HG03103 (cell line): ENCODE measurements around the gene GNPNAT1.

Experiments
- ATAC-seq: cut with Tn5 transposase; IDR thresholded peaks from one replicate; pipeline ENCODE4 v1.9.1; 2021; ENCODE audit warnings: low read depth; ENCODE audit not compliant: unreplicated experiment

GNPNAT1 gene

DNA sequence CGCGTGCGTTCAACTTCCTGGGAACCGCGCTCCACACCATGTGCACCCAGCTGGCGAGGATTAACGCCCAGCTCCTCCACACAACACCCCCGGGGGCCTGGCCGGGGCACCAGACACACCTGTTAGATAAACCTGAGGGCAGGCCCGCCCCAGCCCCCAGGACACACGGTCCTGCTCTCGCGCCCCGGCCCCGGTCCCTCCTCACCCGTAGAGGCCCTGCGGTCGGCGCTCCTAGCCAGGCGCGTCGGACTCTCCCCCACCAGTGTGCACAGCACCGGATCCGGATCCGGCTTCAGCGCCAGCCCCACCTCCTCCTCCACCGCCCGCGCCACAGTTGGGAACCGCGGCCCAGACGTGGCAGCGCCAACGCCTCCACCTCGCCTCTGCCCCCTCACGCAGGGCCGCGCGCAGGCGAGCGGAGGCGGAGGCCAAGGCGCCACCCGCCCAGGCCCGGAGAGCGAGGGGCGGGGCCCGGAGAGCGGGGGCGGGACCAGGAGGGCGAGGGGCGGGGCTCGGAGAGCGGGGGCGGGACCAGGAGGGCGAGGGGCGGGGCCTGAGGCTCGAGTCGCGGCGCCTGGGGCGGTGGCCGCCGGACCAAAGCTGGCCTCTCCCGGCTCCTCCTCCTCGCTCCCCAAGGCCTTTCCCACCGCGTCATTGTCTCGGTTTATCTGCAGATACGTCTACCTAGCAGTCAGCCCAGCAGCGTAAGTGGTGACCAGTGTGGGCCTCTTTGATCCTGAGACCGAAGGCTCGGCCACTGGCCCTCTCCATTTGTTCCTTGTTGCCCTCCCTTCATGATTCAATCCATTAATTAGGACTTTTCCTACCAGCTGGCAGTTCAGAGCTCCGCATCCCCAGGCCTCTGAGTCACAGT is at the start of gene GNPNAT1:
TSS of gene GNPNAT1 (minus strand) at position 385 of the 874 bp plus-strand sequence. CDS start 6,957 bp downstream, outside the sequence.
- ATAC-seq = peak; percentile 86

DNA sequence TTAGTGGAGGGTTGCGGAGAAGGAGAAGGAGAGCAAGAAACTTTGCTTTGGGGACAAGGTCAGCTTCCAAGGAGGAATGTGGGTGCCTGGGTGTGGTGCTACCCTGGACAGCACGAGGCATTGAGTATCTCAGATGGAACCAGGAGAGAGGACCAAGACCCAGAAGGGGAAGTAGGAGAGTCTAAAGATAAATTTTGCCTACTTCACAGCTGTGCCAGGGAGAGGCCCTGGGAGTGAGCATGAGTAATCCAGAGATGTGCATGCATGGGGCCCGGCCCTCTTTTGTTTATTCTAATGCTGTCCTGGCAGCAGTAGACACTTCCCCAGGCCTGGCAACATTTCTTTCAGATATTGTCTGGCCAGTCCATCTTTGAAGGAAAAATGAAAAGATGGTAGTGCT is 49.5 kb upstream of the GNPNAT1 start:
- no peak for ATAC-seq

DNA sequence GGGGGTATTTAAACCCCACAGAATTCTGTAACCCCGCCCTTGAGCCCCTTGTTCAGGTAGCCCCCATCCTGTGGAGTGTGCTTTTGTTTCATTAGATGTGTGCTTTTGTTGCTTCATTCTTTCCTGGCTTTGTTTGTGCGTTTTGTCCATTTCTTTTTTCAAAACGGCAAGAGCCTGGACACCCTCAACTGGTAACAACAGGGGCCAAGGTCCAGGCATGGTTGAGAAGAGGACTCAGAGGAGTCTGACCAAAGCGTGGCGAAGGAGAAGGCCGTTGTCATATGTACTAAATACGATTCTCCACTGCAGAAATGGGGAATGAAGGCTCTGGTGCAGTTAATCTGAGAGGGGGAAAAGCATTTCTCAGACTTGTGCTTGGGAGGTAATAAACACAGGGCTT is 46.0 kb upstream of the GNPNAT1 start:
- no peak for ATAC-seq

DNA sequence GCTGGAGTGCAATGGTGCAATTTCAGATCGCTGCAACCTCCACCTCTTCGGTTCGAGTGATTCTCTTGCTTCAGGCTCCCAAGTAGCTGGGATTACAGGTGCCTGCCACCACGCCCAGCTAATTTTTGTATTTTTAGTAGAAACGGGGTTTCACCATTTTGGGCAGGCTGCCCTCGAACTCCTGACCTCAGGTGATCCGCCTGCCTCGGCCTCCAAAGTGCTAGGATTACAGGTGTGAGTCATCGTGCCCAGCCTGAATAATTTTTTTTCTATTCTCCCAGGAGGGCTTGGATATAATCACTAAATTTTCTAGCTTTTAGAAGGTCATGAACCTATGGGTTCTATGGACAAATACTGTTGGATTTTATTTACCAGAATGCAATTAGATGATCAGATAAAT is 44.7 kb upstream of the GNPNAT1 start:
- ATAC-seq = no peak

DNA sequence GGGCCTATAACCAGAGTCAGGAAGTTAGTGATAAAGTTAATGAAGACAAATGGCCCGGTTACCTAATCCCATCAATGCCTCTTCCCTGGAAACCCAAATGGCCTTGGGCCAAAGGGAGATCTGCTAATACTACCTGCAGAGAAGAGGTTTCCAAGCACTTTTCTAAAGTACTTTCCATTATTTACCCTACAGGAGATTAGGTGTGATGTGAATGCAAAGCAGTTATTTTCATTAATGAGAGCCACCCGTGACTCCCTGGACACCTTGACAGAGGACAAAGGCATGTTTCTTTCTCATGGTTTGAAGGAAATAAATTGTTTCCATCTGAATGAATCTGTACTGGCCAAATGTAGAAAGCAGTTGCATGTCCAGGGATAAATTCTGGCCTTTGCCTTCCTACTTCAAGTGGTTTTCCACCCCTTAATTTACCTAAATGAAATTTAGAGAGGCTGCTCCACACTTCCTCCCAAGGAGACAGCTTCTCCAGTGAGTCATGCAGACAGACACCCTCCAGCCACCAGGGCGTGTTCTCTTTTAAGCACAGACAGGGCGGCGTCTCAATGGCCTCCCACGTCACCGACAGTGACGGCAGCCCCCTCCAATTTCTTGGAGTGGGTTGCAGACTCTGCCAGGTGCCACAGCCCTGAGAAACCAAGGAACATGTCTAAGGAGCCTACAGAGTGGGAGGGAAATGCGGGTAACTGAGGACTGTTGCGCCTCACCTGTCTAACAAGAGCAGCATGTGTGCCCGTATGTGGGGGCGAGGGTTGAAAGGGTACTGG is 43.9 kb upstream of the GNPNAT1 start:
- ATAC-seq = no peak

DNA sequence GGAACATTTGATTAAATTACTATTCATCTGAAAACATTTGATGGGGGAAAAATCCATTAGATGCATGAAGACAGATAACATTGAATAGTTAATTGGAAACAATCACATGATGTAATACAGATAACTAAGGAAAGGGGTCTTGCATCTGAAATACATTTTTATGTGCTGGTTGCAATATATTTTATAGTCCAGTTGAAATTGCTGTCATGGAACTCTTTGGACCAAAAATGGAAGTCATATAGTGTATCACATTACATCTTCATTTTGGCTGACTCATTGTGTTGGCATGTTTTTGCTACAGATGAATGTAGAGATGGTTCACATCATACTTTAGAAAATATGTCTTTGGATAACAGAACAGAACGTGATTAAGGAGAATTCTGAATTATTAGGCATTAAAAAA is 43.0 kb upstream of the GNPNAT1 start:
- ATAC-seq = no peak

DNA sequence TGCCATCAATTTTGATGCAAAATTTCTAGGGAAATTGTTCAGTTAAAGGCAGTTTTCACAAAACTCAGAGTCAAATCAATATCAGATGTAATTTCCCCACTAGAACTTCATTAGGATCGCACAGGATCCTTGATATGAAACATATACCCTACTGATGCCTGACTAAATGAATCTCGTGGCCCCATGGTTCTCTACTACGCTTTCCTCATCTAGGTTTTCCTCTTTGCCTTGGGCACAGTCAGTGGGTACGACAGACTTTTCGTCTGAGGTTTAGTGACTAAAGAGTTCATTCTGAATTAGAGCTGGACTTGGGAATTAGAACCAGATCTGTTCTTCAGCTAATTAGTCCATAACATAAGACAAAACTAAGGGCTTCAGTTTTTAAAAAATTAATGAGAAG is 42.5 kb upstream of the GNPNAT1 start:
- no peak for ATAC-seq

DNA sequence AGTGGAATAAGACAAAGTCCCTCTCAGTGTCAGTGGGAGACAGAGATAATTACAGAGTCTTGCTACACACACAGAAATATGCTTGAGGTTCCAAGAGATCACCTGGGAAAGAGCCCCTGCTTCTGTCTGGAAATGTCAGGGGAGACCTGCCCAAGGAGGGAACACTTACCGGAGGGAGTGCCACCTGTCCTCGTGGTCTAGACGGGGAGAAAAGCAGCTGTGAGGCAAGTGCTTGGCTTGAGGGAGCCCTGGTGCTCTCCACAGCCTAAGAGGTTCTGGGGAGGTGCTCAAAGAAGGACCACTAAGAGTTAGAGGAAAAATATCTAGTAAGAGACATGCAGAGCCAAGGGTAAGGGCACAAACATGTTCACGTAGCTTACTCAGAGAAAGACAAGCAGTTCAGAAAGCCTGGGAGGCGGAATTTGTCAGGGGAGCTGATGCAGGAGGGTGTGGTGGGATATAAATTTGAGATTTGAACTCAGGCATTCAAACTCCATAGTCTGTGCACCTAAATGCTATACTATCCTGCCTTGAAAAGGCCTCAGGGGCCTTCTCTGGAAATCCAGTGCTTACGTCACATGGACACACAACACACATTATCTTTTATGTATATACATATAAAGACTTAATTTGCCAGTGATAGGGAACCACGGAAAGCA is 38.2 kb upstream of the GNPNAT1 start:
- no peak for ATAC-seq

DNA sequence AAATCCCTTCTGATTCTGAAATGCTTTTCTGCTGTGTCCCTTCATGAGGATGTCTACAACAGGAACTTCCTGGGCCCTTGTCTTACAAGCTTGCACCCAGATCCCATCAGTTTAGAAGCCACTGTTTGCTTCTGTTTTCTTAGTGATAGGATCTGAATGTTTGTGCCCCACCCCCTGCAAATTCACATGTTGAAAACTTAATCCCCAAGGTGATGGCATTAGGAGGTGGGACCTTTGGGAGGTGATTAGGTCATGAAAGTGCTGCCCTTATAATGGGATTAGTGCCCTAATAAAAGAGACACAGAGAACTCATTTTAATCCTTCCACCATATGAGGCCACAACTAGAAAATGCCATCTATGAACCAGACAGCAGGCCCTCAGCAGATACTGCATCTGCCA is 36.0 kb upstream of the GNPNAT1 start:
- no peak for ATAC-seq

DNA sequence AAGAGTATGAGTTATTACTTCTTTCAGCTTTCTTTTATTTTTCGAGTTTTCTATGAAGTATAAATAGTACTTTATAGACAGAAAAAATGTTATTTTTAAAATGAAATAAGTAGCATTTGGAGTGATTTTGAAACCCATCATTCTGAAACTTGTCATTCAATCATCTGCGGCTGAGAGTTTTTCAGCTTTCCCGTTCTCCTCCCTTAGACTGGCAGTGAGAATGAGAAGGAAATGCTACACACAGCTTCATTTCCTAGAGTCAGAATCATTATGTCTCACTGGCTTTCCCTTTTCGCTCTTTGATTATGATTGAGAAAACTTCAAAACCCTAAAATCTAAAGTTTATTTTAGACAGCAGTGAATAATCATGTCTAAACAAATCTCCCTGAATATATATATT is 33.7 kb upstream of the GNPNAT1 start:
- no peak for ATAC-seq

DNA sequence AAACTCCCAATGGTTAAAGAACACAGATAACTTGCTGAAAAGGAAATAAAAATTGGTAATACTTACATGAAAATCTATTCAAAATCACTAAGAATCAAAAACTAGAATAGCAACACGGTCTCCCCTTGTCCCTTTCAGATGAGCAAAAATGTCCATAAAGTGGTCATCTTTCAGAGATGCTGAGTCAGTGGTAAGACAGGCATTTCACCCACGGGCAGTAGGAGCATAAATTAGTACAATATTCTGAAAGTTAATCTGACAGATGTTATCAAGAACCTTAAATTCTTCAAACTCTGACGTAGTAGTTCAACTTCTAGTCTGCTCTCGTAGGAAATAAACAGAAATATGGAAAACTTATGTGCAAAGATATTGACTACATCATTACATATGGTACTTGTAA is 33.1 kb upstream of the GNPNAT1 start:
- no peak for ATAC-seq

DNA sequence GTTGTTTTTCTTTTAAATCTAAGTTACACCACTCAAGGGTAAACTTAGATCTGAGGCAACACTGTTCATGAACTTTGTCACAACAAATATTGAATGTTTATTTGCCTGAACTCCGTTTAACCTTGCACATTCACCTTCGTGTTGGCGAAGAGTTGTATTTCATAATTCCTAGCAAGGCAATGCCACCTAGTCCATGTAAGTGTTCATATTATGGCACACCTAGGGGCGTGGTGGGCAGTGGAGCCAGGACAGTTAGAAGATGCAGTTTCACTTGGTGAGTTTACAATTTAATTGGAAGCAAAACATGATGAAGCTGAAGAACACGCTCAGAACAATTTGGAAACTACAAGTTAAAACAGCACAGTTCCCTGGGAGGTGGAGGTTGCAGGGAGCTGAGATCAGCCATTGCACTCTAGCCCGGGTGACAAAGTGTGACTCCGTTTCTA is 30.4 kb upstream of the GNPNAT1 start:
- no peak for ATAC-seq

DNA sequence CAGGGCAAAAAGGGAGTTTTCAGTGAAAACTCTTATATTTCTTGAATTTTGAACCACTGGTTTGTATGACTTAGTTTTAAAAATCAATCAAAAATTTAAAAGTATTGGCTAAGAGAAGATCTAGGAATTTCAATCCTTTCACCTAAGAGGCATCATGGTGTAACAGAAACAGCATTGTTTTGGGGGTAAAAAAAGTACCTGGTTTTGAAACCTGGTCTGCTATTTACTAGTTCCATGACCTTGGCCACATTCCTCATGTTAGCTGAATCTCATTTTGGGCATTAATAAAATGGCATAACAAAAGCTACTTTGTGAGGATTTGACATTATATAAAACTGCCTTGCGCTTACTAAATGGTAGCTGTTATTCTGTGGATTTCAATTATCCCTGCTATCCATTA is 16.7 kb upstream of the GNPNAT1 start:
- ATAC-seq = no peak

DNA sequence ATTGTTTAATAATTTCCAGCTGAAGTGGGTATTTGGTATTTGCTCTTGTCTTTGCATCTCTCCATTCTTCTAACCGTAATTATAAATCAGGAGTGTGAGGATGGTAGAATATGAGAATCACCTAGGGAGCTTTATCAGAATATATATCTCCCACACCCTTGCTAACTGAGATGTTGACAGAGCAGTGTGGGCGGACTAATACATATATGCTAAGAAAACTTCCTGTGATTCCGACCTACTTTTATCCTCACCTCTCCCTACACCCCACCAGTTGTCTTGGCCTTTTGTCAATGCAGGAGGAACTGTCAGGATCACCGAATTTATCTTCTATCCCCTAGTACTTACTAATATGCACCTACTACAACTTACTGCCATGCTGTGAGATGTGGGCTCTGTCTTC is 14.7 kb upstream of the GNPNAT1 start:
- ATAC-seq = no peak

DNA sequence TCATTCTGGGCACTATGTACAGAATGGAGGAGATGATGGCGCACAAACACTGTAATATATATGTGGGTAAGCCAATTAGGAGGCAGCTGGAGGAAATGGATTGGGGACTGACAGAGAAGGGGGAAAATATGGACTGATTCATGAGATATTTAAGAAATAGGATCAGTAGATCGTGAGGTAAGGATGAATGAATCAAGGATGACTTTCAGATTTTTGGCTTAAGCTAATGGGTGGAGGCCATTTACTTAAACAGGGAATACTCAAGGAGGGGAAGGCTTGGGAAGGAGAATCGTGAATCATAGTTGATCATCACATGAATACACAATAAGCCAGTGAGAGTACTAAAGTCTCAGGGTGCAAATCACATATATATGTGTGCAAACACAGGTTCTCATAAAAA is 11.2 kb upstream of the GNPNAT1 start:
- ATAC-seq = no peak

DNA sequence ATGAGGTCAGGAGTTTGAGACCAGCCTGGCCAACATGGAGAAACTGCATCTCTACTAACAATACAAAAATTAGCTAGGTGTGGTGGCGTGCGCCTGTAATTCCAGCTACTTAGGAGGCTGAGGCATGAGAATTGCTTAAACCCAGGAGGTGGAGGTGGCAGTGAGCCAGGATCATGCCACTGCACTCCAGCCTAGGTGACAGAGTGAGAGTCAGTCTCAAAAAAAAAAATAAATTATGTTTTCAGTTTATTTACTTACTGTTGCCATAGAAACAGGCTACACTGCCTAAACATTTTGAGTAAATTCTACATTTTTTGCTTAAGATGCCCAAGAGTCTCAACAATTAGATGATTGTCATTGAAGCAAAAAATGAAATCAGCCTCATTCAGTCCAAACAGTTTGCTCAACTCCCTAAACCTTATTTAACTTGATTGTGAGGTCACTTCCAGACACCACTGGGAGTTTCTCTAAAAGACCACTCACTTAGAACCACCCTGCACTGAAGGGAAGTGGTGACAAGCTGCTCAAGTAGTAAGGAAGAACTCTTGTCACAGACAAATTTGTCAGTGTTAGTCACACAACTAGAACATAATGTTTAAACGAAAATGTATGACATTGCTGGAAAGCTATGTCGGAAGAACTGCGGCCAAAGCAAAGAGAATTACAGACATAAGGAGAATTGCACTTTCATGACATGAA is 9.8 kb upstream of the GNPNAT1 start:
- no peak for ATAC-seq

DNA sequence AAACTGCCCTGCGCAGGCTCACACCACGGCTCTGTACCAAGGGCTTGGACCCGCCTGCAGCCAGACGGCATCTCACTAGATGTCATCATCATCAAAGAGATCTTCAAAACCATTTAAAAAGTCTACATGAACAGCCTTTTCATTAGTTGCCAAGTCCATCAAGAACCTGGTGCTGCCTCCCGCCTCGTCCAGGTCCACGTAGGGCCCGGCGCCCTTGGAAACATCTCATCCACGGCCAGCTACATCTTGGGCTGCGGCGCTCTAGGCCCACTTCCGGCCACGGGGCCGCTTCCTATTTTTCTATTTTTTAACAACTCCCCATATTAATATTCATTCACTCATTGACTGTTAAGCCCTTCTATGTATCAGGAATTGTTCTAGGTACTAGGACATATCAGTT is 7.4 kb upstream of the GNPNAT1 start:
- ATAC-seq = no peak

DNA sequence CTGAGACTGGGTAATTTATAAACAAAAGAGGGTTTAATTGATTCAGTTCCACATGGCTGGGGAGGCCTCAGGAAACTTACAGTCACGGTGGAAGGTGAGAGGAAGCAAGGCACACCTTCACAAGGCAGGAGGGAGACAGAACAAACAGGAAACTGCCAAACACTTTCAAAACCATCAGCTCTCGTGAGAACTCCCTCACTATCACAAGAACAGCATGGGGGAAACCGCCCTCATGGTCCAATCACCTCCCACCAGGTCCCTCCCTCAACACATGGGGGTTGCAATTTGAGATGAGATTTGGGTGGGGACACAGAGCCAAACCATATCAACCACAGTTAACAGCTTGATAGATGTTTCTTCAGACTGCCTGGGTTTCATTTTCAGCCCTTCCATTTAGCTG is 6.2 kb upstream of the GNPNAT1 start:
- no peak for ATAC-seq

DNA sequence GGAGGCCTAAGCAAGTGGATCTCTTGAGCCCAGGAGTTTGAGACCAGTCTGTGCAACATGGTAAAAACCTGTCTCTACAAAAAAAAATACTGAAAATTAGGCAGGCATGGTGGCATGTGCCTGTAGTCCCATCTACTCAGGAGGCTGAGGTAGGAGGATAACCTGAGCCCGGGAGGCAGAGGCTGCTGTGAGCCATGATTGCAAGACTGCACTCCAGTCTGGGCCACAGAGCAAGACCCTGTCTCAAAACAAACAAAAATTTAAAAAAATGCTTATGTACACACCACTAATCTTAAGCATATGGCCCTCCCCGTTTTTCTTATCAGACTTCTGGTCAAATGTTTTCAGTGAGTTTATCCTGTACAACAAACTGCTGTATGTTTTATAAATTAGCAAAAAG is 1.7 kb upstream of the GNPNAT1 start:
- ATAC-seq = no peak

DNA sequence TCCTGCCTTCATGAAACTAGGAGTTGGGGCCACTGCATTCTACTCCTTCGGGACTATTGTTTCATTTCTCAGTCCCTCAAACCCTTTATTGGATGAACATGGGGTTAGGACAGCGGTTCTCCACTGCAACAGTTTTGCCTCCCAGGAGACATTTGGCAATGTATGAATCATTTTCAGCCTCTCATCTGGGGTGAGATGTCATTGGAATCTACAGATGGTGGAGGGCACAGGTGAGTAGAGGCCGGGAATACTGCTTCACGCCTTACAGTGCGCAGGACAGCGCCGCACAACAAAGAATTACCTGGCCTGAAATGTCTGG is 649 bp upstream of the GNPNAT1 start:
- no peak for ATAC-seq

DNA sequence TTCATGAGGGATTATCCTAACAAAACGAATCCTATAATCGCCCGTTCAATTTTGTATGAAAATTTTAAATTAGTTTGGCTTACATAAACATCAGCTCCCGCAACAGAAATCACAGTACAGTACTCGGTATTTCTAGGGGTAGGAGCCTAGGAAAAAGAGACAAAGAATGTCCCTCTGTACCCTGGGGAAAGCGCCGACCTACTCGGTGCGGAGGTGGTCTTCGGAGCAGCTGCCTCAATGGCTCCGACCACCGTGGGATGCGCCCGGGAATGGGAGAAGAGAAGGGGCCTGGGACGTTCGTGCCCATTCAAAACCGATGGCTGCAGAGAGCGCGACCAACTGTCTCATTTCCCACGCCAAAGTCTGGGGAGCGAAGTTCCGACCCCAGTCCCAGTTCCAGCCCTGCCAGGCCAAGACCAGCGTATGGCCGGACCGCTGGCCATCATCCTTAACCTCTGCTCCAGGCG is 618 bp downstream of the GNPNAT1 start:
- no peak for ATAC-seq
